SKM-1 treated with dmso at 0.1 percent for 144 hours (cell line): Measurements from ENCODE around the gene LBX1.

Experiments used
- DNase-seq: peaks from one replicate; lab custom pipeline; 2025; ENCODE audit not compliant: unreplicated experiment; lab: John Stamatoyannopoulos, UW

Gene LBX1, protein sequence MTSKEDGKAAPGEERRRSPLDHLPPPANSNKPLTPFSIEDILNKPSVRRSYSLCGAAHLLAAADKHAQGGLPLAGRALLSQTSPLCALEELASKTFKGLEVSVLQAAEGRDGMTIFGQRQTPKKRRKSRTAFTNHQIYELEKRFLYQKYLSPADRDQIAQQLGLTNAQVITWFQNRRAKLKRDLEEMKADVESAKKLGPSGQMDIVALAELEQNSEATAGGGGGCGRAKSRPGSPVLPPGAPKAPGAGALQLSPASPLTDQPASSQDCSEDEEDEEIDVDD

DNA sequence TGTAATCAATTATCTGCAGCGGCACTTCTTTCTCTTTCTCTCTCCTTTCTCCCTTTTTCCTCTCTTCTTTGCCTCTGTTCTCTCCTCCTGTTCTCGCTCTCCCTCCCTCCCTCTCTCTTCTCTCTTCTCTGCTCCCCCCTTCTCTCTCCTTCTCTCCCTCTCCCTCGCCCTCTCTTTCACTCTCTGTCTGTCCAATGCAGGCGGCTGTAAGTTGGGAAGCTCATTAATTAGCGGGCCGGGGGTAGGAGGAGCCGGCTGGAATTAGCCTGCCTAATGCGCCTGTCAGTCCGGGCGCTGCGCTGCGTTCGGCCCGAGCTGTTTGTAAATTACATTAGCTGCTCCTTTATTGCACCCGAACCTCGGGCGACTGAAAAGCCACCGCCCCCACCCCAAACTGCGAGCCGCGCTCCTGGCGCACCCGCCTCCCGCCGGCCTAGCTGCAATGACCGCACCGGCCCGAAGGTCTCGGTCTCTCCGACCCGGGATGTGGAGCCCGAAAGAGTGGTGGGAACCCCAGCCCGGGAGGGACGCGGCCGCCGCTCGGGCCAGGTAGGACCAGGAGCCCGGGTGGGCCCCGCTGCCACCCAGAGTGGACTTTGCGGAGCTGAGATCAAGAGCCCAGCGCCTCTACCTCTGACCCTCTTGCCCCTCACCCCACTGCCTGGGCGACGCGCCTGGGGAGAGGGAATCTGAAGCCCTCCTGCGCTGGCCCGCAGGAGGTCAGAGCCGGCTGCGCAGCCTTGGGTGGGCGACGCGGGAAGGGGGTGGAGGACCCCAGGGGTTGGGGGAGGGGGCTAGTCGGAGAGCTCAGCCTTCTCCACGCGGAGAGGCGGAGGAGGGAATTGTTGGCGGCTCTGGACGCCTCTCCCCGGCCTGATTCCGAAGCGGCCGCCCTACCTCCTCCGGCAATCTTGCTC is at the start of gene LBX1:
TSS of gene LBX1 (minus strand) at position 198 of the 917 bp plus-strand sequence. CDS start 648 bp downstream, outside the sequence.
- DNase-seq: no peak

GRCh38 chr10:101273741-101274140 is 44.5 kb upstream of the LBX1 start:
- no peak for DNase-seq

- no peak for DNase-seq
Observed at GRCh38 chr10:101273330-101273729, 44.1 kb upstream of the LBX1 start.

DNA sequence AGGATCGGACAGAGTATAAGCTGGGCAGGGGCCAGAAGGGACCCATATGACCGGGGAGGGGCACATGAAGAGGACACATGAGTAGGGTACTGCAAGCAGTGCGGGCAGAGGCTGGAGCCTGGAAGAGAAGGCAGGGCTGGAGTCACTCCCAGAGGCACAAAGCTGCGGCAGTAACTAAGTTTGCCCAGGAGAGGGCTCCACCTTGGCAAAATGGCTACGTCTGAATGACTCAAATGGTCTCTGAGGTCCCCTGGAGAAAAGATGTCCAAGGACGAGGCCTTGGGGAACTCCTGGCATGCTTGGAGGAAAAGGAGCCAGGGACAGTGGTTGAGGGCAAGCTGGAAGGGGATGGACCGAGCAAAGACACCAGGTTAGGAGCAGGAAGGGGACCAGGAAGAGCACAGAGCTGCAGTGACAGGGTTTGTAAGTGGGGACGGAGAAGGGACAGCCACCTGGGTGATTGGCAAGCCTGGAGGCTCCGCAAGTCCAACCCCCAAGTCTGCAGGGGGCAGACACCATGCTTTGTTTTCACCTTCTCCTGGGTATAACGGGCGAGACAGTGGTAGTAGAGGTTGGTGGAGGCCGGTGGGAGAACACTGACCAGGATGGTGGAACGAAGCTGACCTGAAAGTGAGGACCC is 43.1 kb upstream of the LBX1 start:
- DNase-seq: peak; percentile 41

DNA sequence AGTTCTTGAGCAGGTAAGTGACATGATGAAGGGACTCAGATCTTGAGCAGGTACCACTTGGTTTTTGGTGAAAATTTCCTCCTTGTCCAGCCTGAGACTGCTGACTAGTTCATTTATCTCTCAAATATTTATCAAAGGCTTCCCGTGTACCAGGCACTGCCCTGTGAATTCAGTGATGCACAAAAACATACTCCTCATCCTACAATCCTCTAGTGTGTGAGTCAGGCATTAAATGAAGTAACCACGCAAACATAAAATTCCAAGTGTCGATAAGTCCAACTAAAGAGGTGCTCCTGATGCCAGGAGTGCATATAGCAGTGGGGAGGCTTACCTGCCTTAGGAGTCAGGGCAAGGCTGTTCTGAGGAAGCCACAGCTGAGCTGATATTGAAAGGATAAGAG is 41.5 kb upstream of the LBX1 start:
- no peak for DNase-seq

- DNase-seq: no peak
Observed at GRCh38 chr10:101267776-101268175, 38.5 kb upstream of the LBX1 start.

DNA sequence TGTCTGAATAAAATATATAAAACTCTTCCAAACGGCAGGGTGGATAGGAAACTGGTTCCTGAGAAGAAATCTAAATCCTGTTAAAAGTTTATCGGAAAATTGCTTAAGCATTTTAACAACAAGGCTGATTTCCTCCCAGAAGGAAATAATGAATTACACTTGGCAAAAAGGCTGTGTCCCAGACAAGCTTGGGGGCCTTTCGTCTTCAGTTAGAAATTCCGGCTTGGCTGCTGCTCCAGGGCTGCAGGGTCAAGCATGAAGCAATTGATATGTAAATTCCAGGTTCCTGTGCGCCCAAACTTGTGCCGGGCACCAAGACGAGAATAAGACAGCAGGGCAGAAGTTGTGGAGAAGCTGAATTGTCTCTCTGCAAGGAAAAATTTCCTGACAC is 38.0 kb upstream of the LBX1 start:
- no peak for DNase-seq

GRCh38 chr10:101266381-101267289 is 37.4 kb upstream of the LBX1 start:
- DNase-seq: no peak

- DNase-seq: no peak
Observed at GRCh38 chr10:101263150-101263752, 34.0 kb upstream of the LBX1 start.

DNA sequence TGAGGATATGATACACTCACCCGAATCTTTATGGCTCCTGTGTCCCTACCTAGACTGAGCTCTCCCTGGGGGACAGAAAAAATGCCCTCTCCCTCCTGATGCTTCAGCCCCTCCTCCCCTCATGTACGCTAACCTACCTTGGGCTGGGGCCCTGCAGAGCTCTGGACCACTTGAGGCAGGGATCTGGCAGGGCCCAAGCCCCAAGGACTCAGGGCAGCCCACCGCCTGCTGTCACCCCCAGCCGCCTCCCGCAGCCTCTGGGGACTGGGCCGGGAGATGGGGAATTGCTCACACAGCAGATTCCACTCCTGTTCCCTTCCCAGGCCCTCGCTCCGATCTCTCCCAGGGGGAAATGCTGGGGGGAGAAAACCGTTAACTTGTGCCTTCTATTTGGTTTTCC is 32.9 kb upstream of the LBX1 start:
- no peak for DNase-seq

DNA sequence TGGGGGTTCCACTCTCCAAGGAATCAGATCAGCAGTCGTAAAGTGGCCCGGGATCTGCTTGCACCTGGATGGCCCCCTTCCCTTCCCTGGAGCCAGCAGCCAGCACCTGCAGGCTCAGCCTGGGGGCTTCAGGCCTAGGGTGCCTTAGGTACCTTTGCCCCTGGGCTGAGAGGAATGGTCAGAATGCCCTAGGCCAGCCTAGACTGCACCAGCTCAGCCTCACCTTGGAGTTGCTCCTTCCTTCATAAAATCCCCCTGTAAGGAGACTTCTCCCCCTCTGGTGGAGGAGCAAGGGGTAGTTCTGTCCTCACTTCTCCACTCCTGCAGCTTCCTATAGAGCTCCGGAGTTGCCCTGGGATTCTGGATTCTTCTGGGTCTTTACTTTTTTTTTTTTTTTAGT is 32.4 kb upstream of the LBX1 start:
- no peak for DNase-seq

- no peak for DNase-seq
Observed at GRCh38 chr10:101260764-101261481, 31.7 kb upstream of the LBX1 start.

DNA sequence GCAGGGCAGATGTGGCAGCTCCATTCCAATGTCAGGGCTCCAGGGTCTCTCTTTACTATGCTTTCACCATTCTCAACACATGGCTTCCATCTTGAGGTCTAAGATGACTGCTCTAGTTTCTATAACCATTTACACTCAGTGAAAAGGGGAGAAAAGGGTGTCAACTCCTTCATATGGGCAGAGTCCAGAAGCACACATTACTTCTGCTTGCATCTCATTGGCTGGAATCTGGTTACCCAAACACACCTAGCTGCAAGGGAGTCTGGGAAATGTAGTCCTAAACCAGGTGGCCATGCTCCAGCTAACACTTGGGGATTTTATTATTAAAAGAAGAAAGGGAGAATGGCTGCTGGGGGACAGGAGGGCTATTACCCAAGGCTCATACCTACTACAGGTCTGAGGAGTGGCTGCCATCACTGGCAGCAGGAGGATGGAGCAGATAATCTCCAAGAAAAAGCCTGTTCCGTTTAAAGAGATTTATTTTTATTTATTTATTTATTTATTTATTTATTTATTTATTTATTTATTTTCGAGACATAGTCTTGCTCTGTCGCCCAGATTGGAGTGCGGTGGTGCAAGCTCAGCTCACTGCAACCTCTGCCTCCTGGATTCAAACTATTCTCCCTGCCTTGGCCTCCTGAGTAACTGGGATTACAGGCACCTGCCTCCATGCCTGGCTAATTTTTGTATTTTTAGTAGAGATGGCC is 29.1 kb upstream of the LBX1 start:
- no peak for DNase-seq

DNA sequence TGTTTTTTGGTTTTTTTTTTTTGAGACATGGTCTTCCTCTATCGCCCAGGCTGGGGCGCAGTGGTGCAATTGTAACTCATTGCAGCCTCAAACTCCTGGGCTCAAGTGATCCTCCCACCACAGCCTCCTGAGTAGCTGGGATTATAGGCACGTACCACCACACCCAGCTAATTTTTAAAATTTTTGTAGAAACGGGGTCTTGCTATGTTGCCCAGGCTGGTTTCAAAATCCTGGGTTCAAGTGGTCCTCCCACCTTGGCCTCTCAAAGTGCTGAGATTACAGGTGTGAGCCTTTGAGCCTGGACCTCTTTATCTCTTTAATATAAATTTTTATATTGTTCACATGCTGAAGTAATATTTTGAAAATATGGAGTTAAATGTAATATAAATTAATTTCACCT is 28.2 kb upstream of the LBX1 start:
- no peak for DNase-seq

DNA sequence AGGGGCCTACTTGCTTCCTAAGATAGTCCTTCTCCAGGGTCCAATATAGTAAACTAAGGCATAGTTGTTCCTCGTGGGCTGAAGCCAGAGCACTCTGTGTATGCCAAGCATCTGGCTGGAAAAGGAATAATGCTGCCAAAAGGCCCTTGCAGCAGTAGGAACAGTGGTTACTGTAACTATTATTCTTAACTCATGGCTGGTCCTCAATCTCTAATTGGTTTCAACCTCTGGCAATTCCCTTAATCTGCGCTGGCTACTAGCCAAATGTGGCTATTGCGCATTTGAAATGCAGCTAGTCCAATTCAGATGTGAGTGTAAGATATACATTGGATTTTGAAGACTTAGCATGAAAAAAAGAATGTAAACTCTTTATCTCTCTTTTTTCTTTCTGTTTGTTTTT is 27.8 kb upstream of the LBX1 start:
- DNase-seq: no peak

DNA sequence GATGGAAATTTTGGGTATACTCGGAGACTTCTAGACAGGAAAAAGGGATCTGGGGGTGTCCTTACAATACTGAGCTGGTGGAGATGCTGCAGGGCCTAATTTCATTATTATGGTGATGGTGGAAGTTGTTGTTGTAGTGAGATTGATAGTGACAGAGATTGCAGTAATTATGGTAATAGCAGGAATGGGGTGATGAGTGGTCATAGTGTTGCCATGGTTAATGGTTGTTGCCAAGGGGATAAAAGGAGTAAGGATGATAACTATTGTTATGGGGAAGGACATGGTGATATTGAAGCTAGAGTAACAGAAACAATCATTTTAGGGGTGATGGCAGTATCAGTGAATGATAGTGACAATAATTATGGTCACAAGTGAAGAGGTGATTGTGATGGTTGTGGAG is 27.1 kb upstream of the LBX1 start:
- DNase-seq: no peak

DNA sequence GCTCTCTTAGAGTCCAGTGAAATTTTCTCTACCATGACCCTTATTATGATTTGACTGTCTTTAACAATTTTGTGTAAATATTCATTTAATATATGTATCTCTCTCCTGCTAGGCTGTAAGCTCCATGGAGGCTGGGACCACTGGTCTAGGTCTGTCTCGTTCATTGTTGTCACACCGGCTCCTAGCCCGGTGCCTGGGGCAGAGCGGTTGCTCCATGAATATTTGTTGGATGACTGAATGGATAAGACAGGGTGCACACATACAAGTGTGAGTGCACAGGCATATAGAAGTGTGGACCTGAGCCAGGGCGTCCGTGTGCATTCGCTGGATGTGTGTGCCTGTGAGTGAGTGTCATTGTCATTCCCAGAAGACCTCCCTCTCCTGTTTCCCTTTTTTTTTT is 20.9 kb upstream of the LBX1 start:
- no peak for DNase-seq

DNA sequence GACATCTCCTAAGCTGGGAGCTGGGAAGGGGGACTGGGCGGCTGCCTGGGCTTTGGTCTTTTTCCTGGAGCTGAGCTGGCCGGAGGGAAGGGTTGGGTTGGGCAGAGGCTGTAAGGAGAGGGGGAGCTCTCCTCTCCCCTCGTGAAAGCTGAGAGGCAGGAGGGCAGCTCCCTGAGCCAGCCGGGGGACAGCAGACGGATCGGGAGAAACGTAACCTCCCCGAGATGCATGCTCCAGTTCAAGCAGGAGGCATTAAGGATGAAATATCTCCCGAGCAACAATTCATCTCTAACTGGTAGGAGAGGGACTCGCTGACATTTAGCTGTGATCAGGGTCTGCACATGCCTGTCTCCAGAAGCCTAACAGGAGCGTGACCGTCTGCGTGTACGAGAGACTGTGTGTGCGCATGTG is 19.9 kb upstream of the LBX1 start:
- DNase-seq: no peak

- no peak for DNase-seq
Observed at GRCh38 chr10:101246639-101247038, 17.4 kb upstream of the LBX1 start.
